DND-41 (cell line): ENCODE results near the gene OTUD3.

ENCODE experiments used
- ATAC-seq: fragments of 200-7000 bp; cut with Tn5 transposase; 3 replicates; pipeline ENCODE4 v1.9.1; 2021; ENCODE audit warnings: low read depth; ENCODE audit not compliant: insufficient read depth
- DNase-seq: peaks from one replicate; pipeline ENCODE4 v3.0.0-alpha.2; 2020
- H2AFZ ChIP-seq: 2 replicates; pipeline ENCODE4 v1.6.0; 2012; ENCODE audit warnings: low read depth, low read length
- H3K27ac ChIP-seq: 2 replicates; pipeline ENCODE4 v1.5.1; 2012; ENCODE audit warnings: low read length, inconsistent platforms
- H3K27me3 ChIP-seq: fragments of 200-600 bp; sonication (generic); 2 replicates; pipeline ENCODE4 v1.6.0; 2012; ENCODE audit warnings: low read length, mild to moderate bottlenecking, inconsistent platforms; ENCODE audit not compliant: insufficient read depth, poor library complexity
- H3K36me3 ChIP-seq: 2 replicates; pipeline ENCODE4 v1.5.1; 2012; ENCODE audit warnings: low read length, inconsistent platforms; ENCODE audit not compliant: insufficient read depth
- H3K4me1 ChIP-seq: 2 replicates; pipeline ENCODE4 v1.5.1; 2012; ENCODE audit warnings: mild to moderate bottlenecking, low read length; ENCODE audit not compliant: insufficient read depth
- H3K4me2 ChIP-seq: 2 replicates; pipeline ENCODE4 v1.6.0; 2012; ENCODE audit warnings: mild to moderate bottlenecking, moderate library complexity, low read length, inconsistent platforms; ENCODE audit not compliant: insufficient read depth
- H3K4me3 ChIP-seq, 2 experiments: fragments of 200-600 bp in 1 of 2; shearing (Covaris generic) in 1 of 2; 2 replicates each; pipeline ENCODE4 v1.5.1; 2012 to 2016; ENCODE audit warnings: inconsistent platforms in 2 of 2, low read length in 2 of 2, mild to moderate bottlenecking in 2 of 2, low read depth in 1 of 2, moderate library complexity in 1 of 2
- H3K79me2 ChIP-seq: 2 replicates; pipeline ENCODE4 v1.6.0; 2012; ENCODE audit warnings: low read length, inconsistent platforms; ENCODE audit not compliant: insufficient read depth
- H3K9ac ChIP-seq: 2 replicates; pipeline ENCODE4 v1.6.0; 2012; ENCODE audit warnings: low read depth, mild to moderate bottlenecking, inconsistent platforms, low read length, moderate library complexity
- H3K9me3 ChIP-seq: 2 replicates; pipeline ENCODE4 v1.5.1; 2012; ENCODE audit warnings: low read length, moderate library complexity, mild to moderate bottlenecking, inconsistent platforms; ENCODE audit not compliant: insufficient read depth, severe bottlenecking
- H4K20me1 ChIP-seq: 2 replicates; pipeline ENCODE4 v1.6.0; 2012; ENCODE audit warnings: low read length; ENCODE audit not compliant: insufficient read depth
- CTCF ChIP-seq: IDR thresholded peaks from 2 replicates; pipeline ENCODE4 v1.5.1; 2012; ENCODE audit warnings: borderline replicate concordance, low read length, moderate library complexity, mild to moderate bottlenecking; ENCODE audit not compliant: poor library complexity, severe bottlenecking; ENCODE audit errors: extremely low read depth
- EZH2 ChIP-seq: IDR thresholded peaks from 3 replicates; pipeline ENCODE4 v1.6.1; 2012; ENCODE audit warnings: borderline replicate concordance, low read depth, mild to moderate bottlenecking, moderate library complexity, low read length, inconsistent platforms; ENCODE audit not compliant: severe bottlenecking

Gene OTUD3

DNA sequence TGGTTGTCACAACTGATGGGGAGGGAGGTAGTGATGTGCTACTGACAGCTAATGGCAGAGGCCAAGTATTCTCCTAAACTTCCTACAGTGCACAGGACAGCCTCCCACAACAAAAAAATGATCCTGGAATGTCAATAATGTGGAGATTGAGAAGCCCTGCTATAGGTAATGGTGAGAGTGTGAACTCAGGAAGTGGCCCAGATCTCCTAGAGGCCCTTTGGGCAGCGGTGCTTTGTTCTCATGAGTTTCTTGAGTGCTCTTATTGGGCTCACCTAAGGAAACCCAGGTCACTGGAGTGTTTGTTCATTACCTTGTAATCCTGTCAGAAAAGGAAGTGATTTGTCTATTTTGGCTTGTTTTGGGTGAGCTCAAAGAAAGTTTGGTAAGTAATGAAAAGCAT, 5.9 kb downstream of the OTUD3 start:
- no peak for ATAC-seq
- no peak for DNase-seq
- Histone ChIP-seq H4K20me1 (peaks cover 51% of the 10 kb centered on the region), H3K4me3 (no peak overlapping the region), H2AFZ (no peak overlapping the region), H3K9me3 (no peaks in the 10 kb centered on the region), H3K79me2 (peaks cover 83% of the 10 kb centered on the region), H3K9ac (no peak overlapping the region), H3K27ac (no peak overlapping the region), H3K27me3 (no peaks in the 10 kb centered on the region), H3K4me1 (peaks cover 22% of the 10 kb centered on the region), H3K36me3 (peaks cover 40% of the 10 kb centered on the region), H3K4me2 (no peak overlapping the region)
- no peak for TF ChIP-seq CTCF
- TF ChIP-seq EZH2: no peak

GRCh38 chr1:19889656-19890055, 7.5 kb downstream of the OTUD3 start:
- Histone ChIP-seq H3K9me3 (no peaks in the 10 kb centered on the region), H3K27ac (no peak overlapping the region), H3K4me2 (no peak overlapping the region), H4K20me1 (peaks cover 50% of the 10 kb centered on the region), H3K79me2 (peaks cover 75% of the 10 kb centered on the region), H3K27me3 (no peaks in the 10 kb centered on the region), H3K4me1 (peaks cover 6% of the 10 kb centered on the region), H3K4me3 (no peak overlapping the region), H3K9ac (no peak overlapping the region), H3K36me3 (peaks cover 52% of the 10 kb centered on the region), H2AFZ (no peak overlapping the region)
- DNase-seq (no peak), ATAC-seq (no peak)
- TF ChIP-seq CTCF (no peak), EZH2 (no peak)

DNA sequence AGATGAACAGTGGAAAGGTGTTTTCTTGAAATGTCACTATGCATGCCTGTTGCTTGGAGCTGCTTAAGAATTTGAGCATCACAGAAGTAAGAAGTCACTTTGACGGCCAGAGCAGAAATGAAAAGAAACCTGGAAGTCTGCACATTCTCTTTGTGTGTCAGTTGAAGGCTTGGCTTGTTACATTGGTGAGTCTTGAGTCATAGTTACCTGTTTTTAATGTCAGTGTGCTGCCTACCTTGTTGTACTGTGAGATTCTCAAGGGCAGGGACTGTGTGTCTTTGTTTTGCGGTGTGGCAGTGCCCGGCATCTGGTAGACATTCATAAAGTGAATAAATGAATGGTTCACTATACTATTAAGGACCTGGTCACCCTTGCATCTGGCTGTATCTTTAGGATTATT, 9.9 kb downstream of the OTUD3 start:
- Histone ChIP-seq H3K9me3 (no peaks in the 10 kb centered on the region), H3K36me3 (peaks cover 70% of the 10 kb centered on the region), H3K9ac (no peak overlapping the region), H3K27me3 (no peaks in the 10 kb centered on the region), H3K4me2 (no peak overlapping the region), H3K27ac (no peak overlapping the region), H4K20me1 (peaks cover 41% of the 10 kb centered on the region), H3K4me3 (no peak overlapping the region), H3K79me2 (peaks cover 55% of the 10 kb centered on the region), H3K4me1 (no peaks in the 10 kb centered on the region), H2AFZ (no peak overlapping the region)
- ATAC-seq: no peak
- no peak for TF ChIP-seq EZH2
- TF ChIP-seq CTCF: no peak
- DNase-seq: no peak

DNA sequence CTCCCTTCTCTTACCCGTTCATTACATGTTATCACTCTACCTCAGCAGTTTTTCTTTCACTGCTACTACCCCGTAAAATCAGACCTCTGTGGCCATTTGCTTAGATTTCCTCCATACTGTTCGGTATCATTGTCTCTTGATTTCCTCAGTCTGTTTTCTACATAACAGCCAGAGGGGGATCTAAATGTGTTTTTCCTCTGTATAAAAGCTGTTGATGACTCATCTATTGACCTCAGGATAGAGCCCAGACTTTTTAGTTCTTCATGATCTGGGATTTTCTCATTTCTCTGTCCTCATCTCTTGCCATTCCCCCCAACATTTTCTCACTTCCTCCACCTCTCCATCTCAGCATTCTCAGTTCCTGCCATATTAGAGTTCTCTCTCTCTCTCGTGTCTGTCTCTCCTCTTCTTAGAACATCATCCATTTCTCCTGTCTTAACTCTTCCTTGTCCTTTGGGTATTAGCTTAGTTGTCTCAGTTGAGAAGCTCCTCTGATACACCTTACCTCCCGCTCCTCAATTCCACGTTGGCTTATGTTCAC, 10.5 kb downstream of the OTUD3 start:
- no peak overlapping the region for H3K4me3 ChIP-seq
- peaks cover 50% of the 10 kb centered on the region for H3K79me2 ChIP-seq
- DNase-seq: no peak
- TF ChIP-seq CTCF (no peak), EZH2 (no peak)
- no peak overlapping the region for H3K27ac ChIP-seq
- H2AFZ ChIP-seq: no peak overlapping the region
- no peak overlapping the region for H3K4me2 ChIP-seq
- ATAC-seq: no peak
- no peak overlapping the region for H3K9ac ChIP-seq
- peaks cover 74% of the 10 kb centered on the region for H3K36me3 ChIP-seq
- peaks cover 44% of the 10 kb centered on the region for H4K20me1 ChIP-seq
- no peaks in the 10 kb centered on the region for H3K27me3 ChIP-seq
- no peaks in the 10 kb centered on the region for H3K4me1 ChIP-seq
- no peaks in the 10 kb centered on the region for H3K9me3 ChIP-seq
